NCI-H1417 treated with DMSO at 0.1 percent for 48 hours (cell line): ENCODE results near the gene MYOM1.

Source experiments
- DNase-seq: peaks from one replicate; lab custom pipeline; 2025; lab: John Stamatoyannopoulos, UW

MYOM1 gene

DNA sequence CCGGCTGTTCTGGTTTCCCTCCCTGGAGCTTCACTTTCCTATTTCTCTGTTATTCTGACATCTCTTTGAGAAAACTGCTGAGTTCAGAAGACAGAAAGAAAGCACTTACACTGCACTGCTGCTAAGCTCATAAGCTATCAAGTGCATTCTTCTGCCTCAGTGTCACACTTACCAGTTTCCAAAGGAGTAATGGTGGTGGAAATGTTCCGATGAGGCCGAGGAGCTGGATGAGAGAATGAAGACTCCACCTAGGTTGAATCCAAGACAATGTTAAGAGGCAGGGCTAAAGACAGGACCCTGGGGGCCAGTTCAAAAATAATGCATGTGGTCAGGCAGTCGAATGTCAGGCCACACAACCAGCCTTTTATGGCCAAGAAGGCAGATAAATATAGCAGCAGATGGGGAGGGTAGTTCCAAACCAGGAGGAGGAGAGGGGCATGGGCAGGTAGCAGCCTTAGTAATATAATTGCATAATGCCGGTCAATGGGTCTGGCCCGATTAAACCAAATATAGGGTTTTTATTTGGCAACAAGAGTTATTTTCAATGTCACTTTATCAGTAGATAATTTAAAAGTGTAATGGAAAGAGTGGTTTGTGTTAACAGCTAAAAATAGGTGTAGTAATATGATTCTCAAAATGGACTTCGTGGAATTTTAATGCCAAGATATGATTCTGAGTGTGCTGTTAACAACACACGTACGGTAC lies at the start of gene MYOM1:
TSS of gene MYOM1 (minus strand) at position 338 of the 705 bp plus-strand sequence. CDS start 4,745 bp downstream, outside the sequence.
- no peak for DNase-seq

DNA sequence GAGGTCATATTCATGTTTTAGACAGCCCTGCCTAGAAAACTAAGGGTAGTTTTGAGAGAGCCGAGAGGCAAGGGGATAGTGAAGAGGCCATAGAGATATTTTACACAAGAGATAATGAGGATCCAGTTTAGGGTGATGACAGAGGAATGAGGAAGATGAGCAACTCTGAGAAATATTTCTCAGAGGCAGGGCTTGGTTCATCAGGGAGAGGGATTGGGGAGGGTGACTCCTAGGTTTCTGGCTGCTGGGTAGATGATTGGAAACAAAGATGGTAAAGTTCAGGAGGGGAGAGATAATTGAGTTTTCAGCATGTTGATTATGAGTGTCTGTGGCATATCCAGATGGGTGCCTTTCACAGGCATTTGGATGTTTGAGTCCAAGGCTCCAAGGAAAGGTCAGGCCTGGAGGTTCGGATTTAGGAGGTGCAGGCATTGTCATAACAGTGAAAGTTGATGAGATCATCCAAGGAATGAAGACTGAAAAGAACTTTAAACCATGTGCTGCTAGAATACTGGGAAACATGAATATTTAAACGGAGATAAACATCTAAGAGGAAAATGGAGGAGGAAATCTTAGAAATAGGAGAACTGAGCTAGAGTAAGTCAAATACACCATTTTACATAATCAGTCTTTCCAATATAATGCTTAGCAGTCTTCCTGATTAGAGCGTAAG lies 49.6 kb upstream of the MYOM1 start:
- no peak for DNase-seq

DNA sequence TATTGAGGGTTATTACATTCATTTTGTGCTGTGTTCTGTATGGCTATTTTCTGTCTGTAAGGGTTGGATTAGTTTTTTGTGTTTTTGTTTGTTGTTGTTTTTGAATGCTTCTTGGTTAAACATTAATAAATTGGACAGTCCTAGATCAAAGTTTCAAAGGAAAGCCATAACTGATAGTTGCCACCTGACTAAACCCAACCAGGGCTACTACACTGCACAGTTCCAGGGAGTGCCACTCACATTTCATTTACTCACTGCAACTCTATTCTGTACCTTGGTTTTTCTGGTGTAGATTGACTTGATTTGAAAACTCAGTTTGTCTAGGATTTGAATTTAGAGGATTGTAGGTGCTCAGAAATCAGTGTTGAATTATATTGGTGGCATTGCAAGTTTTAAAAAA lies 48.5 kb upstream of the MYOM1 start:
- DNase-seq = no peak

DNA sequence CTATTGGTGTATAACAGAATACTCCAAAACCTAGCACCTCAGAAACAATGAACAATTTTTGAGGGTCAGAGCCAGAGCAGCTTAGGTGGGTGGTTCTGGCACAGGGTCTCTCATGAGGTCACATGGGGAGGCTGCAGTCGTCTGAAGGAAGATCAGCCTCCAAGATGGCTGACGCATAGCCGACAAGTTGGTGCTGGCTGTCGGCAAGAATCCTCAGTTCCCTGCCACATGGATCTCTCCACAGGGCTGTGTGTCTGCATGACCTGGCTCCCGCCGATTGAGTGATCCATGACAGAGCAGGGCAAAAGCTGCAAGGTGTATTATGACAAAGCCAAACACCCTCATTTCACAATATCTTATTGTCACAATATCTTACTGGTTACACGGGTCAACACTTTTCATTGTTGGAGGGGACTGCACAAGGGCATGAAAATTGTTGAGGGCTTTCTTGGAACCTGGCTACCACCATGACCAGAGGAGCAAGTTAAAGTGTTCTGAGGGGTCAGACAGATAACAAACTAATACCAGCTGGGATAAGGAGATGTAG lies 46.4 kb upstream of the MYOM1 start:
- no peak for DNase-seq

GRCh38 chr18:3265564-3266033 lies 45.8 kb upstream of the MYOM1 start:
- DNase-seq = no peak

GRCh38 chr18:3264362-3264761 lies 44.6 kb upstream of the MYOM1 start:
- DNase-seq = no peak

GRCh38 chr18:3263132-3263700 lies 43.4 kb upstream of the MYOM1 start:
- DNase-seq = no peak

DNA sequence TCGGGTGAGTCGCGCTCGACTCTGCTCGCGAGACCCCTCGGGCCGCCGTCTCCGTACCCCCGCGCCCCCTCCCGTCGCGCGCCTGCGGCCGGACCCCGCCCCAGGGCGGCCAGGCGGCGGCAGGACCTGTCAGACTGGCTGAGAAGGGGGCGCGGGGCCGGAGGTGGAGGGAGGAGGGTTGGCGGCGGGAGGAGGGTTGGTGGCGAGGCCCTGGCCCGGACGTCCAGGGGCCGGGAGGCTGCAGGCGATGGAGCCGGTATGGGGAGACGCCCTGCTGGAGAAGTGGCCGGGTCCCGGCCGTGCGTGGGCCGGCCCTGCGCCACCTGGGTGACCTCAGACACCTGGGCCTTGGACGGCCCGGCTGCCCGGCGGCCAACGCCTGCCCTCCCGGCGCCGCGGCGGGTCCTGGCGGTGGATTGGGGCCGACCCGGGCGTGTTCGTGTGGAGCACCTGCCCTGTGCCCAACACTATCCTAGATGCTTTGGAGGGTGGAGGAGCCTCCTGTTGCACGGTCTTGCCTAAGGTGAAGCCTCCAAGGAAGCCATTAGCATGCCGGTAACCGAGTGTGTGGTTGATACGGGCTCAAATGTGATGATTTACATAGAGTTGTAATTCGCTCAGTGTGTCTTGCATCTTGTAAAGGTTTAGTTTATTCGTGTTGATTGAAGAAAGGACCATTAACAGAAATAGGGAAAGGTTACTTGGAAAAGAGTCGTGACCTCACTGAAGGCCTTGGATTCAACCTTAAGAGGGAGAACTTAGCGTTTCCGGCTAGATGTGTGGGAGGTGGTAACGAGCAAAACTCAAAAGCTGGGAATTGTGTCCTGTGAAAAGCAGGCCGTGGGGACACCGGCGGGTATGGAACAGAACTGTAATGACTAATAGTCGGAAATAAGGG lies 42.7 kb upstream of the MYOM1 start:
- DNase-seq = no peak

- DNase-seq = peak; percentile 21
Observed at GRCh38 chr18:3261373-3262233, 41.8 kb upstream of the MYOM1 start, which contains the start of gene MYL12B. Gene MYL12B (plus strand): TSS chr18:3262133. CDS start chr18:3272899, 10,766 bp downstream.

DNA sequence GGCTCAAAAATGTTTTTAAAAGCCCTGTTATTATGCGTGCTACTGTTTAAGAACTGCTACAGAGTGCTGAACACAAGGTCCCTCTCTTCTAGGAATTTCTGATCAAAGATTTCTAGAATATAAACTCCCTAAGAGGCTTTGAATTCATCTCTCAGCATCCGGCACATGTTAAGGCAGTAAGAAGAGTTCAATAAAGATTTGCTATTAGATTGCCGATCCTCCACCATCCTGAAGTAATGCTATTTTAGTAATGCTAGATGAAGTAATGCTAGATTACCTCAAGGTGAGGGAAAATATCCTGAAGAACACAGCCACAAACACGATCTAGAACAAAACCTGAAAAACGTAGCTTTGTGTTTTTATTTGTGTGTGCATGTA lies 41.2 kb upstream of the MYOM1 start:
- no peak for DNase-seq

- DNase-seq = no peak
Observed at GRCh38 chr18:3257627-3258120, 37.9 kb upstream of the MYOM1 start.

DNA sequence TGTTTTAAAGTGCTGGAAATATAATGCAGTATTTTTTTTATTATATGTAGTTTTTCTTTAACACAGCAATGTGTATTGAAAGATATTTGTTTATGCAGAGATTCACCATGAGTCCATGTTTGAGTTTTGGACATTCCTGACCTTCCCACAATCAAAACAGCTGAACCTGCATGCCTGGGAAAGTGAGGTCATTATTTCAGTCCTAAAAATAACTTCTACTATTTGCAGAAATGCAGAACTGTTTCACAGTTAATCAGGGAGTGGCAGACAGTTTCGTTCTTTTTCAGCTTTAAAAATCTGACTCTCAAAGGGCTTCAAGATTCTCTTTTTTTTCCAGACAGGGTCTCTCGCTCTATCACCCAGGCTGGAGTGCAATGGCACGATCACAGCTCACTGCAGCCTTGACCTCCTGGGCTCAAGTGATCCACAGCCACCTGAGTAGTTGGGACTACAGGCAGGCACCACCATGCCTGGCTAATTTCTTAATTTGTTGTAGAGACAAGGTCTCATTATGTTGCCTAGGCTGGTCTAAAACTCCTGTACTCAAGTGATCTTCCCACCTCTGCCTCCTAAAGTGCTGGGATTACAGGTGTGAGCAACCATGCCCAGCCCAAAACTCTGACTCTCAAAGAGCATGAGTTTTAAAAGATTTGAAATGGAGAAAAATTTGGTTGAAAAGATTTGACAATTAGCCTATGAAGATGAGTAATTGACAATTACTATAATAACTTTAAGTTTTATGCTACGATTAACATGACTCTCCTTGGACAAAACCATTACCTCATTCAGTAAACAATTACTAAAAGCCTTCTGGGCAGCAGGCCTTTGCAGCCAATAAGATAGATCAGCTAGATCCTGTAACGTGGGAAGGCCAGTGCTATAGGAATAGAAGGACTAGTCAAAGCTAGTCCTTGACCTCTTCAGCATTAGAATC lies 37.2 kb upstream of the MYOM1 start:
- no peak for DNase-seq

- no peak for DNase-seq
Observed at GRCh38 chr18:3255611-3256165, 35.9 kb upstream of the MYOM1 start.

DNA sequence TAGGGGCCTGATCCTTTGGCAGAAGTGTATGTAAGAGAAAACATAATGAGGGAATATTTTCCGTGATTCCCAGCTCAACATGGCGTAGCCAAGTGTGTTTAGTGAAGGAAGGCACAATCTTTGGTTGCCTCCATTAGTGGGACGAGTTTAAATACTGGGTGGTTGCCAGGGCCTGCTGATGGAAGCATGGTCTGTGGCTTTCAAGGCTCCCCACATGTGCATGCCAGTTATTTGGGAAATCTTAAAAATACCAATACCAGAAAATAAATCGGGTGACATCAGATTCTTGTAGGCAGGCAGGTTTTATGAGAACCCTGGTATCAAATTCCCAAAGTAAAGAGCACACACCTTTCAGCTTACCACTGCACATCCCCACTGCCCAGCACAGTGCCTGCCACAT lies 35.0 kb upstream of the MYOM1 start:
- no peak for DNase-seq

DNA sequence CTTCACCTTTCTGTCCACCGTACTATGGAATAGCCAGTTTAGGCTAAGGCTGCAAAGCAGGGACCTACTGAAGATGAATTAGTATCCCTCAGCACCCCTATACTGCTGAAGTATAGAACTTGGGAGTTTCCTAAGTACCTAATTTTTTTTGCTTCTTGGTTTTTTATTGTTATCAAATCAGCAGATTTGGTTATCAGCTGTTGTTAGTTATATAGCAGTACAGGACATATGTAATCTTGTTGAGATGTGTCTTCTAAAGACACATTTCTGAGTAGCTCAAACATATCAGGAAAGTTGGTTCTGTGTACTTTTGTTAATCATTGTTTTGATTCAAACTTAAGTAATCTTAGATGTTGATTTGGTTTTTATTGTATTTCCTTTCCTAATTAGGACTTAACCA lies 33.1 kb upstream of the MYOM1 start:
- no peak for DNase-seq

DNA sequence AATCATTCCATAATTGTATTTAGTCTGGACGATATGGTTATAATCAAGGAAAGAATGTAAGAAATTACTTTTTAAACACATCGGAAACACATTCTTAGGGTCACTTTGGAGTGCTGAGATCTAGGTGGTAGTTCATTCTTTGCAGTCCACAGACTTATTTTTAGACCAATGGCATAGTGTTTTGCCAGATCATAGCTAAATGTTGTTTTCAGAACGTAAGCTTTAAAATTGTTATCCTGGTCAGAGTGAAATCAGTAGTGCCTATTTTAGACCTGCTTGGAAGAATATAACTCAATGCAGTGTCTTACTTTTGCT lies 32.2 kb upstream of the MYOM1 start:
- DNase-seq = no peak

DNA sequence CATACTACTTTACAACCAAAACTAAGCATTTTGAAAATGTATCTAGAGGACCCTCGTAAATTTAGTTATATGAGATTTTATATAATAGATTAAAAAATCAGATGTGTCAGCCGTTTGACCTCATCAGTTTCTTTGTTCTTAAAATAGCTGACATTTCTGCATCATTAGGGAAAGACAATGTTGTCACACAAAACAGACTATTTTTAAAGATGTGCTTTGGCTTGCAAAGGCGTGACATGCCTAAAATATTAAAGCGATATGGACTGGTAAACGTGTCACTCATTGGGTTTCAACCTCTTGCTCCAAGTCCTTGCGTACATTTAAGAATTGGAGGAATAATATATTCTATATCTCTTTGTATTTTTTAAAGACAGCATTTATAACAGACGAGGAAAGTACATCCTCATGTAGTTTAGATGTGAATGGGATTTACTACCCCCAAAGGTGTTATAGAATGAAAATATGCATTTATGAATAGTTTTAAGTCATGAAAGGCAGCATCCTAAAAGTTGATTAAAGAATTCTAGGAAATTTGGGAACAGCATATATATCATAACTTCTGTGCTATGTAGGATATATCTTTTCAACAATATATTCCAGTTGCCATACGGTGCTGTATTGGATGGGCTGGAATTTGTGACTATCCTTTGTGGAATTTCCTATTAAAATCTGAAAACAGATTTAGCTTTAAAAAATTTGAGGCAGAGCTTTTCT lies 31.6 kb upstream of the MYOM1 start:
- no peak for DNase-seq

GRCh38 chr18:3250237-3251107 lies 30.7 kb upstream of the MYOM1 start:
- DNase-seq = no peak
